ENCODE measurements around the gene CUL7.

- TF ChIP-seq CTCF (conservative IDR thresholded peaks at IDR 0.05 in 1 of 2, IDR thresholded peaks at IDR 0.05 in 1 of 2; ENCODE audit: low read depth in 1 of 2, low read length in 2 of 2) (no peak), EZH2 (IDR thresholded peaks at IDR 0.05; ENCODE audit: low read length, missing control alignments) (no peak)
Observed at GRCh38 chr6:43081043-43081442, 27.4 kb upstream of the CUL7 start.
